ENCODE measurements around the gene POP4. TPM values are rescaled to one million over a fixed set of nuclear protein-coding genes. Genes with fewer than 3 reads are reported as not detected.
A peak's percentile ranks its signal among the peaks of the same experiment; 100 is the strongest.

POP4 gene
- total and polyA plus RNA-seq, 9 of the 15 experiments (the other 6 are each of a cell fraction or from before 2014, with no cell fraction given) = 42.1 to 128 (median 99.0) TPM

- TF ChIP-seq GMEB1 (CRISPR knock-in tag; IDR thresholded peaks at IDR 0.05) = 0 out of 2 replicates have a peak, but pooled peaks have one; percentile 15
- peak; percentile 88 for TF ChIP-seq HCFC1 (IDR thresholded peaks at IDR 0.05; ENCODE audit: low read depth, low read length)
- peak; percentile 87 for TF ChIP-seq PML (IDR thresholded peaks at IDR 0.05; ENCODE audit: low read length)
- peak; percentile 97 to 98 for TF ChIP-seq NRF1 (conservative IDR thresholded peaks at IDR 0.05 in 1 of 2, IDR thresholded peaks at IDR 0.05 in 1 of 2)
- no peak for TF ChIP-seq KLF10 (CRISPR knock-in tag; IDR thresholded peaks at IDR 0.05)
- TF ChIP-seq MITF (IDR thresholded peaks at IDR 0.05) = peak; percentile 14; the same call in 1 of the 2 replicates
- TF ChIP-seq HDGF (IDR thresholded peaks at IDR 0.05) = no peak
- peak; percentile 51; the same call in 1 of the 2 replicates for TF ChIP-seq ARID1B (IDR thresholded peaks at IDR 0.05)
- TF ChIP-seq JUND (IDR thresholded peaks at IDR 0.05; ENCODE audit: borderline replicate concordance, low read depth, low read length) = peak; percentile 88
- TF ChIP-seq JUND (tag; IDR thresholded peaks at IDR 0.05; ENCODE audit: borderline replicate concordance, low read depth, low read length) = peak; percentile 71; the same call in 2 of the 3 replicates
- peak; percentile 91 to 96 for TF ChIP-seq FOXK2 (conservative IDR thresholded peaks at IDR 0.05 in 1 of 2, IDR thresholded peaks at IDR 0.05 in 1 of 2; ENCODE audit: low read depth in 2 of 2)
- TF ChIP-seq FOSL1 (tag; conservative IDR thresholded peaks at IDR 0.05) = 0 out of 2 replicates have a peak, but pooled peaks have one; percentile 30
- peak; percentile 80 for TF ChIP-seq POU5F1 (IDR thresholded peaks at IDR 0.05; ENCODE audit: borderline replicate concordance, low read depth, low read length, partially characterized antibody)
- peak; percentile 87 for TF ChIP-seq TAF1 (IDR thresholded peaks at IDR 0.05; ENCODE audit: control insufficient read depth, extremely low read depth, insufficient read depth, low read length, severe bottlenecking)
- peak in 1 of 2 experiments; percentile 97; a peak in 2 of 4 replicates for TF ChIP-seq TBL1XR1 (IDR thresholded peaks at IDR 0.05; ENCODE audit: low read length in 2 of 2)
- no peak for TF ChIP-seq LCOR (CRISPR knock-in tag; IDR thresholded peaks at IDR 0.05)
- peak; percentile 73; the same call in 1 of the 2 replicates for TF ChIP-seq JUN (IDR thresholded peaks at IDR 0.05; ENCODE audit: borderline replicate concordance, low read depth, low read length)
- TF ChIP-seq JUN (CRISPR knock-in tag; IDR thresholded peaks at IDR 0.05; ENCODE audit: borderline replicate concordance) = no peak
- TF ChIP-seq DNMT1 (IDR thresholded peaks at IDR 0.05) = no peak
- TF ChIP-seq NR2C1 (IDR thresholded peaks at IDR 0.05) = peak; percentile 77
- TF ChIP-seq NR2C1 (tag; IDR thresholded peaks at IDR 0.05) = peak; percentile 66
- TF ChIP-seq SLC30A9 (CRISPR knock-in tag; IDR thresholded peaks at IDR 0.05) = no peak
- no peak for TF ChIP-seq MIER1 (IDR thresholded peaks at IDR 0.05; ENCODE audit: low read depth)
- TF ChIP-seq HDAC2 (IDR thresholded peaks at IDR 0.05) = peak; percentile 72; the same call in 1 of the 2 replicates
- peak; percentile 93 for TF ChIP-seq DIDO1 (tag; IDR thresholded peaks at IDR 0.05; ENCODE audit: low read depth)
- TF ChIP-seq NFE2 (IDR thresholded peaks at IDR 0.05; ENCODE audit: low read depth) = no peak
- TF ChIP-seq ESRRA (IDR thresholded peaks at IDR 0.05; ENCODE audit: borderline replicate concordance, low read depth) = peak; percentile 61; the same call in 1 of the 2 replicates
- peak; percentile 98 for TF ChIP-seq RBFOX2 (IDR thresholded peaks at IDR 0.05; ENCODE audit: low read depth, low read length)
Observed at GRCh38 chr19:29605653-29606419, at the start of gene POP4 (continued).

All from K562 (cell line).